Mucosa of rectum (tissue), 2 donors: Measurements from ENCODE around the gene KANTR.
A peak's percentile ranks its signal among the peaks of the same experiment; 100 is the strongest.

Experiments used
- H3K27ac ChIP-seq, 2 donors: one replicate each; pipeline ENCODE4 v1.7.0; 2013; ENCODE audit warnings: inconsistent platforms in 2 of 2, low read depth in 2 of 2, low read length in 2 of 2
- H3K27me3 ChIP-seq, 2 donors: one replicate each; pipeline ENCODE4 v1.7.0; 2013; ENCODE audit warnings: low read length in 2 of 2; ENCODE audit not compliant: control insufficient read depth in 2 of 2, insufficient read depth in 2 of 2
- H3K36me3 ChIP-seq, 2 donors: one replicate each; pipeline ENCODE4 v1.7.0; 2013; ENCODE audit warnings: low read length in 2 of 2; ENCODE audit not compliant: control insufficient read depth in 2 of 2, insufficient read depth in 2 of 2
- H3K4me1 ChIP-seq, 2 donors: one replicate each; pipeline ENCODE4 v1.7.0; 2013; ENCODE audit warnings: low read length in 2 of 2, mild to moderate bottlenecking in 1 of 2; ENCODE audit not compliant: control insufficient read depth in 2 of 2, insufficient read depth in 2 of 2
- H3K4me3 ChIP-seq, 2 donors: one replicate each; pipeline ENCODE4 v1.7.0; 2013; ENCODE audit warnings: low read length in 2 of 2
- H3K9ac ChIP-seq, 2 donors: one replicate each; pipeline ENCODE4 v1.7.0; 2013; ENCODE audit warnings: low read length in 2 of 2, low read depth in 1 of 2, mild to moderate bottlenecking in 1 of 2
- H3K9me3 ChIP-seq, 2 donors: one replicate each; pipeline ENCODE4 v1.7.0; 2013; ENCODE audit warnings: low read length in 2 of 2; ENCODE audit not compliant: control insufficient read depth in 2 of 2
- donor health status: healthy.
- donor health status: Normal muscosa, but diverticular disease.

Gene KANTR

DNA sequence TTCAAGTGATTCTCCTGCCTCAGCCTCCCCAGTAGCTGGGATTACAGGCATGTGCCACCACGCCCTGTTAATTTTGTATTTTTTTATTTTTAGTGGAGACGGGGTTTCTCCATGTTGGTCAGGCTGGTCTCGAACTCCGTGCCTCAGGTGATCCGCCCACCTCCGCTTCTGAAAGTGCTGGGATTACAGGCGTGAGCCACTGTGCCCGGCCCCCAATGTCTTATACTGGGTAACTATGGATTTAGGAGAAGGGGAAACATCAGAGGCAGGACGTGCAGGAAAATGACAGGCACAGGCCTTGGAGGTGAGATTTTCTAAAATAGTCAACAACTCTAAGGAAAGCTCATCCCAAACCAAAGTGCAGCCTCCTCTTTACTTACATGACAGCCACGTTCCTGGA is 22.9 kb upstream of the KANTR start:
- Histone ChIP-seq H3K9me3 (no peaks in the 10 kb centered on the region), H3K4me1 (peaks cover 0 to 4% of the 10 kb centered on the region in 2 donors), H3K4me3 (no peak overlapping the region), H3K9ac (no peak overlapping the region), H3K27ac (no peak overlapping the region), H3K27me3 (peaks cover 3 to 4% of the 10 kb centered on the region in 2 donors), H3K36me3 (no peaks in the 10 kb centered on the region)

DNA sequence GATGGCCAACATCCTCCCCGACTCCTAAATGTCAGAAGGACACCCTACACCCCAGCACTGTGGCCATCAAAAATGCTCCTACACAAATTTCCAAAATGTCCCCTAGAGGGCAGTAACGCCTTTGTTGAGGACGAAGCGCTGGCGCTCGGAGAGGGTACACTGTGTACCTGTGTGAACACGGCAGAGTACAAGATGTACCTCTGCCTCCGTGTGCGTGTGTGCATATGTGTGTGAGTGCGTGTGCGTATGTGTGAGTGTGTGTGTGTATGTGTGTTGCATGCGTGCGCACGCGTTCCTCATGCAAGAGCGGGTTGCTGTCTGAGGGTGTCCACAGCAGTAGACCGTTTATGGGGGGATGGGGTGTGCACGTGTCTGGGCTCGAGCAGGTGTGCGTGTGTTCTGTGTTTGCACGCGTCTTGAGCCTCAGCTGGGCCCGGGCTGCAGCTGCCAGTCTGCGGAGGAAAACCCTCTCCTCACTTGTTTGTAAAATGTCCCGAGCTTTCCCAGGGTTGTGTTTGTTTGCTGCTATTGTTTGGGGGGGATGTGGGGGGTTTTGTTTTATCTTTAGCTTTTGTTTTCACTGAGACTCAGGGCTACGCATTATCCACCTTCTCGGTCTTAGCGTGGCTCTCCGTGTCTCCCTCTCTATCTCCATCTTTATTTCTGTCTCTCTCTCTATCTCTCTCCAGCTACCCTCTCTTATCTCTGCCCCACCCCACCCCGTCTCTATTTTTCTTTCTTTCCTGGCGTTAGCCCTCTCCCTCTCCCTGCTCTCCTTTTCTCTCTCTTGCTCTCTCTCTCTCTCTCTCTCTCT is 22.1 kb upstream of the KANTR start:
- Histone ChIP-seq H3K27me3 (peaks cover 3 to 4% of the 10 kb centered on the region in 2 donors), H3K27ac (peak overlapping the region; percentile 38 to 70), H3K9ac (peak overlapping the region; percentile 41 to 48)

DNA sequence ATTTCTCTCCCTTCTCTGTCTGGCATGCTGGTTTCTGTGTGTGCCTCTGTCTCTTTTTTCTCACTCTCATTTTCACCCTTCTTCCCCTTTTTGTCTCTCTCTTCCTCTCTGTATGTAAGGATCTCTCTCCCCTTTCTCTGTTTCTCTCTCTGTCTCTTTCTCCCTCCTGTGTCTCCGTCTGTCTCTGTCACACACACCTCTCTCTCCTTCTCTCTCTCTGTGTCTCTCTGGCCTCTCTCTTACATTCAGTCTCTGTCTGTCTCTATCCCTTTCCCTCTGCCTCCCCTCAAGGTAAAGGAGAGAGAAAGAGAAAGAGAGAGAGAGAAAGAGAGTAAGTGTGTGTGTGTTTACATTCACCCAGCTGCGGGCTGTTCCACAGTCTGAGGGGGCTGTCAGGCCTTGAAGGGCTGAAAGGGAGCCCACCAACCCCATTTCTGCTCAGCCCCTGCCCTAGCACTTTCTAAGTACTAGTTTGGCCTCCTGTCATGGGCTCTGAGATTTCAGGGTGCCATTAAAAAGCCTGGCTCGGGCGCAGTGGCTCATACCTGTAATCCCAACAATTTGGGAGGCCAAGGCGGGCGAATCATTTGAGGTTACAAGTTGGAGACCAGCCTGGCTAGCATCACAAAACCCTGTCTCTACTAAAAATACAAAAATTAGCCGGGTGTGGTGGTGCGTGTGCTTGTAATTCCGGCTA is 21.4 kb upstream of the KANTR start:
- peaks cover 0 to 4% of the 10 kb centered on the region in 2 donors for H3K4me1 ChIP-seq
- H3K27ac ChIP-seq: peak overlapping the region; percentile 38 to 70
- peak overlapping the region in 1 of 2 donors; percentile 81 for H3K4me3 ChIP-seq
- peaks cover 0 to 2% of the 10 kb centered on the region in 2 donors for H3K9me3 ChIP-seq
- no peaks in the 10 kb centered on the region for H3K36me3 ChIP-seq
- peak overlapping the region in 1 of 2 donors; percentile 48 for H3K9ac ChIP-seq
- peaks cover 3 to 4% of the 10 kb centered on the region in 2 donors for H3K27me3 ChIP-seq

More for the DNA sequence above, 22.1 kb upstream of the KANTR start:
- H3K4me1 ChIP-seq: peaks cover 0 to 4% of the 10 kb centered on the region in 2 donors
- H3K36me3 ChIP-seq: no peaks in the 10 kb centered on the region
- H3K4me3 ChIP-seq: peak overlapping the region; percentile 44 to 81
- H3K9me3 ChIP-seq: peaks cover 0 to 2% of the 10 kb centered on the region in 2 donors

DNA sequence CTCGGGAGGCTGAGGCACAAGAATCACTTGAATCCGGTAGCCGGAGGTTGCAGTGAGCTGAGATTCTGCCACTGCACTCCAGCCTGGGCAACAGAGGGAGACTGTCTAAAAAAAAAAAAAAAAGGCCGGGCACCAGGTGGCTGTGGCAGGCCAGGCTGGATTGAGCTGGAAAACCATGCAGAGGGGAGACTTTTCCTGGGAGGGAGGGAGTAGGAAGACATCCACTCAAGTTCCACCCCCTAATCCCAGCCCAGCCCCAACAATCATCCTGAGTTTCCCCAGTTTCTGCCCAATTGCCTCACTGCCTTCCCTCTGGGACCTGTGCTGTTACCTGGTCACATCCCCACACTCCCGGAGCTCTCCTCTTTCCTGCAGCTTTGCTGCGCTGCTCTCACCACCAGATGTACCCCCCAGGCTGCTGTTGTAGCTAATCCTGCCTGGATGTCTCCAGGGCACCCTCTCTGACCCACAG is 20.8 kb upstream of the KANTR start:
- Histone ChIP-seq H3K36me3 (no peaks in the 10 kb centered on the region), H3K27me3 (peaks cover 3 to 4% of the 10 kb centered on the region in 2 donors), H3K4me1 (peaks cover 0 to 4% of the 10 kb centered on the region in 2 donors), H3K9me3 (peaks cover 0 to 2% of the 10 kb centered on the region in 2 donors), H3K27ac (no peak overlapping the region), H3K9ac (no peak overlapping the region), H3K4me3 (no peak overlapping the region)

DNA sequence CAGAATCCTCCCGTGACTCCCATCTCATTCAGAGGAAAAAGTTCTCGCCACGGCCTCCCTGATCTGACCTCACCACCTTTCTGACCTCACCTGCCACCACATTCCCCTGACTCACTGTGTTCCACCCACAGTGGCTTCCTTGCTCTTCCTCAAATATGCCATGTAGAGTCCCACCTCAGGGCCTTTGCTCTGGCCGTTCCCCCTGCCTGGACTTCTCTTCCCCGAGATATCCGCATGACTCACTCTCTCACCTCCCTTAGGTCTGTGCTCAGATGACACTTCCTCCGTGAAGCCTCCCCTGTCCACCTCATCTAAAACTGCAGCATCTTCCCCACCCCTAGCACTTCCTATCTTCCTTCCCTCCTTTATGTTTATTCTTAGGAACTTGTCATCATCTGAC is 18.9 kb upstream of the KANTR start:
- Histone ChIP-seq H3K9me3 (peaks cover 0 to 2% of the 10 kb centered on the region in 2 donors), H3K4me3 (no peak overlapping the region), H3K27me3 (peaks cover 3 to 4% of the 10 kb centered on the region in 2 donors), H3K27ac (no peak overlapping the region), H3K9ac (no peak overlapping the region), H3K36me3 (no peaks in the 10 kb centered on the region), H3K4me1 (peaks cover 0 to 4% of the 10 kb centered on the region in 2 donors)

DNA sequence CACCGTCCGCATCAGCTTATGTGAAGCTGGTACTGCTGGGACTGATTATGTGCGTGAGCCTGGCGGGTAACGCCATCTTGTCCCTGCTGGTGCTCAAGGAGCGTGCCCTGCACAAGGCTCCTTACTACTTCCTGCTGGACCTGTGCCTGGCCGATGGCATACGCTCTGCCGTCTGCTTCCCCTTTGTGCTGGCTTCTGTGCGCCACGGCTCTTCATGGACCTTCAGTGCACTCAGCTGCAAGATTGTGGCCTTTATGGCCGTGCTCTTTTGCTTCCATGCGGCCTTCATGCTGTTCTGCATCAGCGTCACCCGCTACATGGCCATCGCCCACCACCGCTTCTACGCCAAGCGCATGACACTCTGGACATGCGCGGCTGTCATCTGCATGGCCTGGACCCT is 17.3 kb upstream of the KANTR start:
- Histone ChIP-seq H3K36me3 (no peaks in the 10 kb centered on the region), H3K9ac (no peak overlapping the region), H3K9me3 (peaks cover 0 to 2% of the 10 kb centered on the region in 2 donors), H3K4me3 (no peak overlapping the region), H3K27ac (no peak overlapping the region), H3K4me1 (peaks cover 0 to 4% of the 10 kb centered on the region in 2 donors), H3K27me3 (peaks cover 2 to 3% of the 10 kb centered on the region in 2 donors)

DNA sequence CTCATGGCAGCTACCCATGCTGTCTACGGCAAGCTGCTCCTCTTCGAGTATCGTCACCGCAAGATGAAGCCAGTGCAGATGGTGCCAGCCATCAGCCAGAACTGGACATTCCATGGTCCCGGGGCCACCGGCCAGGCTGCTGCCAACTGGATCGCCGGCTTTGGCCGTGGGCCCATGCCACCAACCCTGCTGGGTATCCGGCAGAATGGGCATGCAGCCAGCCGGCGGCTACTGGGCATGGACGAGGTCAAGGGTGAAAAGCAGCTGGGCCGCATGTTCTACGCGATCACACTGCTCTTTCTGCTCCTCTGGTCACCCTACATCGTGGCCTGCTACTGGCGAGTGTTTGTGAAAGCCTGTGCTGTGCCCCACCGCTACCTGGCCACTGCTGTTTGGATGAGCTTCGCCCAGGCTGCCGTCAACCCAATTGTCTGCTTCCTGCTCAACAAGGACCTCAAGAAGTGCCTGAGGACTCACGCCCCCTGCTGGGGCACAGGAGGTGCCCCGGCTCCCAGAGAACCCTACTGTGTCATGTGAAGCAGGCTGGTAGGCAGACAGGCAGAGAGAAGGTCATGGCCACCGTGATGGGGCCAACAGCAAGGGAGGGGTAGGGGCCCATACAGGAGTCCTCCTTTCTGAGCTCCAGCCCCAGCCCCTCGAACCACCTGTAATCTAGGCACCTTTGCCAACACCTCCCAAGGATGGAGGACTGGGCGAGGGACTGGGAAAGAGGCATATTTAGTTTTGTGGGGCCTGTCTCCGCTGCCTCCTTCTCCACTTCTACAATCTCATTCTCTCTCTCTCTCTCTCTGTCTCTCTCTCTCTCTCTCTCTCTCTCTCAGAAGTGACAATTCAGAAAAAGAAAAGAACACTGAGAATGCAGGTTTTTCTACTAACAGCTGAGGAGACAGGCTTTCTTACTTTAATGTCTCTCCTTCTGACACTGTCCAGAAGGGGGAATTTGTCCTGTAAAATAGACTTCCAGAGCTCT is 16.4 kb upstream of the KANTR start:
- H3K4me3 ChIP-seq: no peak overlapping the region
- peaks cover 2 to 3% of the 10 kb centered on the region in 2 donors for H3K27me3 ChIP-seq
- H3K4me1 ChIP-seq: no peaks in the 10 kb centered on the region
- peaks cover 0 to 2% of the 10 kb centered on the region in 2 donors for H3K9me3 ChIP-seq
- no peak overlapping the region for H3K27ac ChIP-seq
- H3K9ac ChIP-seq: no peak overlapping the region
- H3K36me3 ChIP-seq: no peaks in the 10 kb centered on the region

DNA sequence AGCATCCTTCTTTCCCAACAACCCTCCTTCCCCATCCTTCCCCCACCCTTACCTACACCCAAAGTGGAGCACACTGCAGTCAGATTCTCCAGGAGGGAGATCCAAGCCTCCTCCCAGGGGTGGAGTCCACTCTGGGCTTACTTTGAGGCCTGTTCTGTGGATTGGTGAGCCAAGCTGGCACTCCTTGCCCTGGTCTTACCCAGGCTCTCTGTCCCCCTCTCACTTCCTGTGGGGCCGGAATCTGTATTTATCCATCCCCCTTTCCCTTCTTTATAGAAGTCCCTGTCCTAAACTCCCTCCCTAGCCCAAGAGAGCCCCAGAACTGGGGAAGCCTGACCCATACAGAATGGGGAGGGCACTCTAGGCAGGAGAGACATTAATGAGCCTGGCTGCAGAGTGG is 15.0 kb upstream of the KANTR start:
- Histone ChIP-seq H3K9ac (no peak overlapping the region), H3K4me3 (no peak overlapping the region), H3K9me3 (peaks cover 0 to 2% of the 10 kb centered on the region in 2 donors), H3K27ac (no peak overlapping the region), H3K4me1 (no peaks in the 10 kb centered on the region), H3K36me3 (no peaks in the 10 kb centered on the region), H3K27me3 (no peaks in the 10 kb centered on the region)

DNA sequence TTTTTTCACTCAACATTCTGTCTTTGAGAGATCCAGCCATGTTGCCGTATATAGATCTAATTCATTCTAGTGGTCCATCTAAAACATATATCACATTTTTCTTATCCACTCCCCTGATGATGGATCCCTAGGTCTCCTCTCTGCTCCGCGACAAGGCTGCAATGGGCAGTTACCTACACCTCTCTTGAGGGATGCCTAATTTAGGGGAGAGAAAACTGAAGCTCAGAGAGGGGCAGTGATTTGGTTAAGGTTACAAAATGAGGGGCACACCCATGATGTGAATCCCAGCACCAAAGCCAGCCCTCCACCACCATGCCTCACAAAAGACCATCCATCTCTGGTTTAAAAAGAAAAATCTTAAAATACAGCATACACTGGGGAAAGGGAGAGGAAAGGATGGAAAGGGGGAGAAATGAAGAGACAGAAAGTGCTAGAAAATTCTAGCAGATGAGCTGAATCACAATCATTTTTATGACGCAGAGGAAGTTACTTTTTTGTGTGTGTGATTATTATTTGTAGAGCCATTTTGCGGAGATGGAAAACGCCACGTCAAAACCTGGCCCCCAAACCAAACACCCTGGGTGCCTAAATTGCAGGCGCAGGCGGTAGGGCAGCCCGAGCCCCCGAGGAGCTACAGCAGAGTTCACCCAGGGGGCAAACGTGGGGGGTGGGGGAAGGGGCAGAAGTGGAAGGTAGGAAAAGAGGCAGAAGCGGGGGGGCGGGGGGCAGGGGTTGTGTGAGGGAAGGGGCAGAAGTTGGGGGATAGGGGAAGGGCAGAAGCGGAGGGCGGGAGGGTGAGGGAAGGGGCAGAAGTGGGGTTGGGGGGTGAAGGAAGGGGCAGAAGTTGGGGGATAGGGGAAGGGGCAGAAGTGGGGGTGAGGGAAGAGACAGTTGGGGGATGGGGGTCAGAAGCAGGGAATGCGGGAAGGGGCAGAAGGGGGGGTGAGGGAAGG is 13.0 kb upstream of the KANTR start:
- H3K4me1 ChIP-seq: no peaks in the 10 kb centered on the region

More for the DNA sequence above, 13.0 kb upstream of the KANTR start:
- Histone ChIP-seq H3K27me3 (peaks cover 0 to 2% of the 10 kb centered on the region in 2 donors), H3K36me3 (peaks cover 0 to 2% of the 10 kb centered on the region in 2 donors), H3K27ac (peak overlapping the region; percentile 26 to 50), H3K9me3 (peaks cover 0 to 2% of the 10 kb centered on the region in 2 donors), H3K9ac (no peak overlapping the region), H3K4me3 (no peak overlapping the region)
